ENCODE data around the gene ANKRD55.

The ANKRD55 gene

DNA sequence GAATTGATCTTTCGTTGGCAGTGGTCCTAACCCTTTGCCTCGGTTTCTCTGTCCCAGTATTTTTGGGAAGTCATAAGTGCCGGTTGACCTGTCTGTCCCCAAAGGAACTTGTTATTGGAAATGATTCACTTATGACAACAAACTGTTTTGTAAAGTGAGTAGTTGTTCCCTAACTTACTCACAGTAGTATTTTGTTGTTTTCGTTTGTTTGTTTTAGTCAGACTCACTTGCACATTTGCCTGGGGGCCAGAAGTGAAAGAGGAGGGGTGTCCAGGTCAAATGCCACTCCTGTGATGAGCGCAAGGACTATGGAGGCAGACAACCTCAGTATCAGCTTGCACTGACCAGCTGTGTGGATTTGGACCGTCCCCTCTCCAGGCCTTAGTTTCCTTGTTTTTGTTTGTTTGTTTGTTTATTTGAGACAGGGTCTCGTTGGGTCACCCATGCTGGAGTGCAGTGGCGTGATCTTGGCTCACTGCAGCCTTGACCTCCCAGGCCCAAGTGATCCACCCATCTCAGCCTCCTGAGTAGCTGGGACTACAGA lies 47.3 kb downstream of the ANKRD55 start:
- TF ChIP-seq, protein P1, sequence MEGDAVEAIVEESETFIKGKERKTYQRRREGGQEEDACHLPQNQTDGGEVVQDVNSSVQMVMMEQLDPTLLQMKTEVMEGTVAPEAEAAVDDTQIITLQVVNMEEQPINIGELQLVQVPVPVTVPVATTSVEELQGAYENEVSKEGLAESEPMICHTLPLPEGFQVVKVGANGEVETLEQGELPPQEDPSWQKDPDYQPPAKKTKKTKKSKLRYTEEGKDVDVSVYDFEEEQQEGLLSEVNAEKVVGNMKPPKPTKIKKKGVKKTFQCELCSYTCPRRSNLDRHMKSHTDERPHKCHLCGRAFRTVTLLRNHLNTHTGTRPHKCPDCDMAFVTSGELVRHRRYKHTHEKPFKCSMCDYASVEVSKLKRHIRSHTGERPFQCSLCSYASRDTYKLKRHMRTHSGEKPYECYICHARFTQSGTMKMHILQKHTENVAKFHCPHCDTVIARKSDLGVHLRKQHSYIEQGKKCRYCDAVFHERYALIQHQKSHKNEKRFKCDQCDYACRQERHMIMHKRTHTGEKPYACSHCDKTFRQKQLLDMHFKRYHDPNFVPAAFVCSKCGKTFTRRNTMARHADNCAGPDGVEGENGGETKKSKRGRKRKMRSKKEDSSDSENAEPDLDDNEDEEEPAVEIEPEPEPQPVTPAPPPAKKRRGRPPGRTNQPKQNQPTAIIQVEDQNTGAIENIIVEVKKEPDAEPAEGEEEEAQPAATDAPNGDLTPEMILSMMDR (IDR thresholded peaks at IDR 0.05) = no peak

DNA sequence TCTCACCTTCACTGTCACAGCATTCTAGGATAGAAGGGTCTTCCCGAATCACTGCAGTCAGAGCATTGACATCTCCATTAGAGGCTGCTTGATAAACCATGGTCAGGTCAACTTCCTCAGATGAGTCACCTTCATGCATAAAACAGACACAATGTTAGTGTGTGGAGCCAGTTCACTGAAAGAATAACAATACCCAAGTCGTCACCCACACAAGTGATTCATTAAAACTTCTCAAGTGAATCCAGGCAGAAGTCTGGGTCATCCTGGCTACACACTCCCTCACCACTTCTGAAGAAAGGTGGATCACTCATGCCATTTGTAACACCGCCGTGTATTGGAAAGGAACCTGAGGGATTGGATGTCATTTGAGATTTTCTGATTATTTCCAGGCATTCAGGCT lies 49.6 kb downstream of the ANKRD55 start:
- TF ChIP-seq, protein P1 (IDR thresholded peaks at IDR 0.05) = no peak

DNA sequence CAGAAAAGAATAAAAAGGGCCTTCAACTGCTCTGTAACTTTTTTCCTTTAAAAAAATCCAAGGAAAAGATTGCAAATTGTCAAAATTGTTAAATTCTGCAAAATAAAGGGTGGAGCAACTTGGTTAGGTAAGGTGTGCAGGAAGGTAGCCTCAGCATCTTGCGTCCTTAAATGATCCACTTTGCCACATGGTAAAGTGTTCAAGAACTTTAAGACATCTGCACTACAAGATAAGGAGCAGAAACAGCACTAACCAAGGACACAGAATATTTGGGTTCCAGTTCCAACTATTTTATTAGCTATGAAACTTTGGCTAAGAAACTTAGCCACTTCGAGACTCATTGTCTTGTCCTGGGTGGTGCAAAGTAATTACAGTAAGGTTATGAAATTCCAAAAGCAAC lies 53.7 kb downstream of the ANKRD55 start:
- TF ChIP-seq, protein P1 (IDR thresholded peaks at IDR 0.05) = no peak

- TF ChIP-seq, protein P1 (IDR thresholded peaks at IDR 0.05) = no peak
Measured at GRCh38 chr5:56178823-56179222, 54.3 kb downstream of the ANKRD55 start.

DNA sequence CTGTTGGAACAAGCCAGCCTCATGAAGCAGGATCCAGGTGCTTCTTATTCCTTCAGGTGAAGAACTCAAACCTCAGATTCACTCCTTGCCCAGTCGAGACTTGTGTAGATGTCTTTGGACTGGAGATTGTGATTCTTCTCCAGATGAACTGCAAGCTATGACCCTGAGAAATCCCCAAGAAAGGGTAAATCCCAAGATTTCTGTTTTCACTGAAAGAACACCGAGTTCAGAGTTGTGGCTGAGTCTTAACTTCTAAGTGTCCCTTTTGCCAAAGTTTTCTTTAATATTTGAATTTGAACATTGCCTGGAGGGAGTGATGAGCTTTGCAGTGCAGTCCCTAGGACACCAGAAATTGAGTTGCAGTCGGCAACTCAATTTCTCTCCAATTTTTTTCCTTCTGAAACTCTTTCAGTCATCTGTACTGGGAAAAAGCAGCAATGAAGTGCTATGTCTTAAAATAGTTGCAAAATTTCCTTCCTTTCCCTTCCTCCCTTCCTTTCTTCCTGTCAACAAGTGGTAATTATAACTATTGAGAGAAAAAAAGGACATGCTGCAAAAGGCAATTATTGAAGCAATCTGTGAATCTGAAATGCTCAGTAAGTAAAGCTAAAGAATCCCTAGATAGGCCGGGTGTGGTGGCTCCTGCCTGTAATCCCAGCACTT lies 56.1 kb downstream of the ANKRD55 start:
- TF ChIP-seq, protein P1 (IDR thresholded peaks at IDR 0.05) = no peak

- TF ChIP-seq, protein P1 (IDR thresholded peaks at IDR 0.05) = no peak
Measured at GRCh38 chr5:56176155-56176798, 56.9 kb downstream of the ANKRD55 start.

DNA sequence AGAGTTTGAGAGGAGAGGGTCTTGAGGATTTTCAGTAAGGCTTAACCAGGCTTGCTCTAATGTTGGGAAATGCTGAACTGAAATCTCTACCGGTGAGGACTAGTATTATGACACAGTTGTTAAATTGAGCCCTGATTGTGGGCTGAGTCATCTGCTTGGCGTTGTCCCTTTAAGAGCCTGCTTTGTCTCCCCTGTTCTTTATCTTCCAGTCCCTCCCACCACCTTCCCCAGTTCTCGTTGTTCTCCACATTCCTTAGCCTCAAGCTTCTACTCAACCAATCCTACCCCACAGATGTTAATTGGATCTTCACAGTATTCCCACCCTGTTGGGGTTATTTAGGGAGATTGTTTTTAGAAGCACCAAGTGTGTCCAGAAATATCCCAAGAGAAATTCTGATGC lies 57.6 kb downstream of the ANKRD55 start:
- TF ChIP-seq, protein P1 (IDR thresholded peaks at IDR 0.05) = no peak

All from LNCAP (cell line).